Transverse colon (tissue), 4 donors: Measurements from ENCODE around the gene PHKG1. TPM values are rescaled to one million over a fixed set of nuclear protein-coding genes. Genes with fewer than 3 reads are reported as not detected.
"Not testable (repeated sequence)": the region's sequence is repeated elsewhere in the genome, so short reads cannot be mapped to it uniquely, and the experiment has no call there.

Source experiments
- DNase-seq: peaks from one replicate; pipeline ENCODE4 v3.0.0-alpha.2; 2019
- H3K27ac ChIP-seq, 4 donors: fragments of 200-600 bp; sonication (generic); 2 replicates each; pipeline ENCODE4 v1.5.1; 2016 to 2018; ENCODE audit warnings: inconsistent platforms in 4 of 4
- H3K27me3 ChIP-seq: fragments of 200-600 bp; sonication (generic); 2 replicates; pipeline ENCODE4 v1.5.1; 2017; ENCODE audit warnings: inconsistent platforms
- H3K36me3 ChIP-seq, 4 donors: fragments of 200-600 bp; sonication (generic); 2 replicates each; pipeline ENCODE4 v1.5.1; 2017 to 2019; ENCODE audit warnings: inconsistent platforms in 4 of 4
- H3K4me1 ChIP-seq, 4 donors: fragments of 200-600 bp; sonication (generic); 2 replicates each; pipeline ENCODE4 v1.5.1; 2017 to 2020; ENCODE audit warnings: inconsistent platforms in 4 of 4
- H3K4me3 ChIP-seq, 4 donors: fragments of 200-600 bp; sonication (generic); 1 replicate in 1 of 4; 2 replicates in 3 of 4; pipeline versions ENCODE4 v1.5.1 to v1.6.1; 2017 to 2019; ENCODE audit warnings: inconsistent platforms in 4 of 4
- H3K9me3 ChIP-seq, 2 donors: fragments of 200-600 bp; sonication (generic); 2 replicates each; pipeline ENCODE4 v1.5.1; 2017 to 2019; ENCODE audit warnings: inconsistent platforms in 2 of 2
- CTCF ChIP-seq, 5 experiments: fragments of 200-600 bp in 3 of 5; fragments of 450-650 bp in 2 of 5; sonication (generic) in 3 of 5; IDR thresholded peaks; 1 replicate in 2 of 5; 2 replicates in 3 of 5; pipeline ENCODE4 v1.5.1; 2016 to 2017; ENCODE audit warnings: antibody characterized with exemption in 5 of 5, inconsistent platforms in 3 of 5, mild to moderate bottlenecking in 2 of 5, moderate library complexity in 1 of 5
- EP300 ChIP-seq: sonication (generic); formaldehyde crosslinking; IDR thresholded peaks from one replicate; pipeline ENCODE4 v1.6.1; 2017; ENCODE audit warnings: antibody characterized with exemption, low read depth
- POLR2A ChIP-seq: fragments of 450-650 bp; IDR thresholded peaks from one replicate; pipeline ENCODE4 v1.6.1; 2016; ENCODE audit warnings: antibody characterized with exemption, mild to moderate bottlenecking, moderate library complexity
- POLR2AphosphoS5 ChIP-seq, 3 donors: sonication (generic); formaldehyde crosslinking; IDR thresholded peaks; one replicate each; pipeline ENCODE4 v1.6.1; 2016; ENCODE audit warnings: antibody characterized with exemption in 3 of 3
- WGBS, 2 donors: methylation state at CpG; one replicate each; pipeline ENCODE4 v1.1.5; 2018; ENCODE audit warnings: low coverage in 1 of 2; 5-methylcytosine and 5-hydroxymethylcytosine counted together
- in situ Hi-C, 4 donors: fragments of 200-750 bp; cut with MboI; loops; one replicate each; pipeline versions ENCODE4 v1.15.0 to v1.15.1; 2017; ENCODE audit warnings: low sequenced_read_pairs in 3 of 4, low pct_ligation_motif_present in 1 of 4, low pct_unique_long_range_greater_than_20kb in 1 of 4
- intact Hi-C: fragments of 100-400 bp; cut with DNase I; formaldehyde crosslinking; loops from one replicate; pipeline ENCODE4 v1.15.1; 2023; ENCODE audit warnings: low total_unique reads
- total RNA-seq, 4 donors: library from RNA; depleted of rRNA; stranded (reverse); fragments of >200 nt; gene quantifications; one replicate each; pipeline ENCODE4 v1.1.0, GENCODE V29; 2016

PHKG1 gene
- total RNA-seq, 4 donors from 2014 or later: 1.2 to 9.7 (median 1.6) TPM; not detected in 1

- H3K36me3 ChIP-seq: peaks cover 0 to 15% (median 7%) of the 10 kb centered on the region in 4 donors
- intact Hi-C loops (no loop called here), in situ Hi-C loops (no loop called here)
- H3K4me3 ChIP-seq: no peak overlapping the region
- no peaks in the 10 kb centered on the region for H3K27me3 ChIP-seq
- no peak for TF ChIP-seq EP300
- TF ChIP-seq CTCF (IDR thresholded peaks at IDR 0.05): no peak
- TF ChIP-seq POLR2A: no peak
- TF ChIP-seq POLR2AphosphoS5 (IDR thresholded peaks at IDR 0.05): no peak
- DNase-seq: no peak
- no peaks in the 10 kb centered on the region for H3K9me3 ChIP-seq
- WGBS, 2 donors: 43 to 97% methylated on average over 1 of the region's 1 CpG
- peaks cover 0 to 16% (median 11%) of the 10 kb centered on the region in 4 donors for H3K4me1 ChIP-seq
- no peak overlapping the region for H3K27ac ChIP-seq
Measured at GRCh38 chr7:56107954-56108258, 15.2 kb upstream of the PHKG1 start.

- peak; percentile 97 for DNase-seq
- in situ Hi-C loops: no loop called here
- Histone ChIP-seq H3K4me1 (peaks cover 0 to 16% (median 11%) of the 10 kb centered on the region in 4 donors), H3K27me3 (no peaks in the 10 kb centered on the region), H3K9me3 (no peaks in the 10 kb centered on the region), H3K27ac (peak within 1 kb of the TSS; percentile 91 to 95 (median 92)), H3K36me3 (peaks cover 0 to 31% (median 15%) of the 10 kb centered on the region in 4 donors), H3K4me3 (peak within 1 kb of the TSS; percentile 72 to 91 (median 81))
- intact Hi-C loops: no loop called here
- 3 to 8% methylated on average over 7 to 48 of the region's 57 CpGs for WGBS, 2 donors
- TF ChIP-seq POLR2AphosphoS5 (IDR thresholded peaks at IDR 0.05): peak; percentile 94 to 98 (median 98)
- no peak for TF ChIP-seq EP300
- peak; percentile 97 for TF ChIP-seq POLR2A
Measured at GRCh38 chr7:56106108-56107073, 13.6 kb upstream of the PHKG1 start, which contains the start of gene CHCHD2. Gene CHCHD2 (minus strand): TSS chr7:56106476. CDS start chr7:56106413, 63 bp downstream.

GRCh38 chr7:56105508-56105907 lies 12.8 kb upstream of the PHKG1 start:
- intact Hi-C loops (no loop called here), in situ Hi-C loops (no loop called here)
- no peaks in the 10 kb centered on the region for H3K27me3 ChIP-seq
- peak overlapping the region; percentile 91 to 95 (median 92) for H3K27ac ChIP-seq
- H3K4me1 ChIP-seq: peaks cover 0 to 16% (median 11%) of the 10 kb centered on the region in 4 donors
- DNase-seq: peak; percentile 29
- TF ChIP-seq POLR2AphosphoS5 (IDR thresholded peaks at IDR 0.05): no peak
- TF ChIP-seq POLR2A: no peak
- no peak for TF ChIP-seq EP300
- 8 to 10% methylated on average over 6 of the region's 6 CpGs for WGBS, 2 donors
- peaks cover 0 to 39% (median 19%) of the 10 kb centered on the region in 4 donors for H3K36me3 ChIP-seq
- peak overlapping the region; percentile 72 to 91 (median 81) for H3K4me3 ChIP-seq
- H3K9me3 ChIP-seq: no peaks in the 10 kb centered on the region

- in situ Hi-C loops: not testable (repeated sequence)
Measured at GRCh38 chr7:56104138-56104537, 11.4 kb upstream of the PHKG1 start.

GRCh38 chr7:56099653-56100052 lies 6.9 kb upstream of the PHKG1 start:
- H3K9me3 ChIP-seq: no peaks in the 10 kb centered on the region
- in situ Hi-C loops (no loop called here), intact Hi-C loops (no loop called here)
- WGBS, 2 donors: 70 to 96% methylated on average over 2 to 3 of the region's 3 CpGs
- no peaks in the 10 kb centered on the region for H3K27me3 ChIP-seq
- DNase-seq: no peak
- no peak overlapping the region for H3K27ac ChIP-seq
- peaks cover 0 to 45% (median 23%) of the 10 kb centered on the region in 4 donors for H3K36me3 ChIP-seq
- peaks cover 0 to 3% (median 1%) of the 10 kb centered on the region in 4 donors for H3K4me1 ChIP-seq
- TF ChIP-seq POLR2AphosphoS5 (IDR thresholded peaks at IDR 0.05): no peak
- TF ChIP-seq POLR2A: no peak
- TF ChIP-seq EP300: no peak
- no peak for TF ChIP-seq CTCF (IDR thresholded peaks at IDR 0.05)
- H3K4me3 ChIP-seq: no peak overlapping the region

More at GRCh38 chr7:56104138-56104537, 11.4 kb upstream of the PHKG1 start:
- peaks cover 0 to 16% (median 11%) of the 10 kb centered on the region in 4 donors for H3K4me1 ChIP-seq
- H3K27ac ChIP-seq, H3K9me3 ChIP-seq, H3K4me3 ChIP-seq, H3K27me3 ChIP-seq, intact Hi-C loops, DNase-seq: not testable (repeated sequence)
- 78 to 86% methylated on average over 7 to 8 of the region's 9 CpGs for WGBS, 2 donors
- peaks cover 0 to 45% (median 23%) of the 10 kb centered on the region in 4 donors for H3K36me3 ChIP-seq

- H3K36me3 ChIP-seq: peaks cover 0 to 36% (median 17%) of the 10 kb centered on the region in 4 donors
- H3K4me1 ChIP-seq, DNase-seq, H3K27me3 ChIP-seq, H3K27ac ChIP-seq, intact Hi-C loops, H3K4me3 ChIP-seq, H3K9me3 ChIP-seq, in situ Hi-C loops: not testable (repeated sequence)
- 92 to 95% methylated on average over 7 to 8 of the region's 8 CpGs for WGBS, 2 donors
Measured at GRCh38 chr7:56098187-56099008, 5.6 kb upstream of the PHKG1 start.
